Liver (tissue), 9 donors: ENCODE results near the gene TNIP1. TPM values are rescaled to one million over a fixed set of nuclear protein-coding genes. Genes with fewer than 3 reads are reported as not detected.
A peak's percentile ranks its signal among the peaks of the same experiment; 100 is the strongest.

Source experiments
- DNase-seq: peaks from one replicate; pipeline ENCODE4 v3.0.0-alpha.2; 2017; ENCODE audit warnings: low spot score
- H3K27ac ChIP-seq, 2 donors: one replicate each; pipeline ENCODE4 v1.7.0; 2013; ENCODE audit warnings: inconsistent platforms in 2 of 2, low read length in 2 of 2, control low read depth in 1 of 2, low read depth in 1 of 2, mild to moderate bottlenecking in 1 of 2
- H3K27me3 ChIP-seq, 4 donors: one replicate each; pipeline versions ENCODE4 v1.6.1 to v1.7.0; 2013; ENCODE audit warnings: low read length in 3 of 4, inconsistent platforms in 1 of 4, mild to moderate bottlenecking in 1 of 4, moderate library complexity in 1 of 4; ENCODE audit not compliant: control insufficient read depth in 4 of 4, insufficient read depth in 4 of 4
- H3K36me3 ChIP-seq, 4 donors: one replicate each; pipeline versions ENCODE4 v1.6.1 to v1.7.0; 2013; ENCODE audit warnings: low read length in 3 of 4, mild to moderate bottlenecking in 3 of 4, low read depth in 1 of 4, moderate library complexity in 1 of 4; ENCODE audit not compliant: control insufficient read depth in 4 of 4, insufficient read depth in 3 of 4
- H3K4me1 ChIP-seq, 4 donors: one replicate each; pipeline versions ENCODE4 v1.6.1 to v1.7.0; 2013; ENCODE audit warnings: low read length in 3 of 4, mild to moderate bottlenecking in 3 of 4, moderate library complexity in 1 of 4; ENCODE audit not compliant: control insufficient read depth in 4 of 4, insufficient read depth in 4 of 4
- H3K4me3 ChIP-seq, 3 donors: one replicate each; pipeline versions ENCODE4 v1.6.1 to v1.7.0; 2013; ENCODE audit warnings: low read length in 3 of 3, control low read depth in 1 of 3, low read depth in 1 of 3, mild to moderate bottlenecking in 1 of 3
- H3K9ac ChIP-seq, 2 donors: one replicate each; pipeline ENCODE4 v1.7.0; 2013; ENCODE audit warnings: low read length in 2 of 2, mild to moderate bottlenecking in 2 of 2, moderate library complexity in 2 of 2, control low read depth in 1 of 2, low read depth in 1 of 2
- H3K9me3 ChIP-seq, 4 donors: one replicate each; pipeline versions ENCODE4 v1.6.1 to v1.7.0; 2013; ENCODE audit warnings: low read length in 3 of 4; ENCODE audit not compliant: control insufficient read depth in 4 of 4
- ATF3 ChIP-seq: IDR thresholded peaks from 2 replicates; pipeline ENCODE4 v1.6.1; 2016; ENCODE audit warnings: antibody characterized with exemption
- CTCF ChIP-seq: fragments of 150-350 bp; IDR thresholded peaks from 2 replicates; pipeline ENCODE4 v1.5.1; 2017; ENCODE audit warnings: improper control_type of control experiment, low read depth, low read length; ENCODE audit not compliant: missing input control
- EGR1 ChIP-seq, 2 donors: IDR thresholded peaks; 2 replicates each; pipeline ENCODE4 v1.6.1; 2016 to 2018; ENCODE audit warnings: antibody characterized with exemption in 2 of 2, low read depth in 2 of 2
- FOXA1 ChIP-seq: IDR thresholded peaks from 2 replicates; pipeline ENCODE4 v1.6.1; 2016; ENCODE audit warnings: antibody characterized with exemption
- FOXA2 ChIP-seq: IDR thresholded peaks from 2 replicates; pipeline ENCODE4 v1.6.1; 2016; ENCODE audit warnings: antibody characterized with exemption
- GABPA ChIP-seq, 2 donors: IDR thresholded peaks in 1 of 2; conservative IDR thresholded peaks in 1 of 2; 2 replicates each; pipeline ENCODE4 v1.6.1; 2016; ENCODE audit warnings: antibody characterized with exemption in 2 of 2, mild to moderate bottlenecking in 1 of 2, moderate library complexity in 1 of 2
- HNF4A ChIP-seq, 2 donors: conservative IDR thresholded peaks; 2 replicates each; pipeline ENCODE4 v1.6.1; 2016; ENCODE audit warnings: antibody characterized with exemption in 2 of 2, mild to moderate bottlenecking in 2 of 2
- HNF4G ChIP-seq: IDR thresholded peaks from 2 replicates; pipeline ENCODE4 v1.6.1; 2016; ENCODE audit warnings: antibody characterized with exemption
- JUND ChIP-seq, 2 donors: IDR thresholded peaks; 2 replicates each; pipeline ENCODE4 v1.6.1; 2016; ENCODE audit warnings: antibody characterized with exemption in 2 of 2
- MAX ChIP-seq: IDR thresholded peaks from 2 replicates; pipeline ENCODE4 v1.6.1; 2016; ENCODE audit warnings: antibody characterized with exemption
- NR2F2 ChIP-seq: IDR thresholded peaks from 2 replicates; pipeline ENCODE4 v1.6.1; 2016; ENCODE audit warnings: antibody characterized with exemption
- RAD21 ChIP-seq, 2 donors: IDR thresholded peaks; 2 replicates each; pipeline ENCODE4 v1.6.1; 2016; ENCODE audit warnings: antibody characterized with exemption in 2 of 2, mild to moderate bottlenecking in 2 of 2
- REST ChIP-seq: IDR thresholded peaks from 2 replicates; pipeline ENCODE4 v1.6.1; 2016; ENCODE audit warnings: antibody characterized with exemption, mild to moderate bottlenecking
- RXRA ChIP-seq, 2 donors: IDR thresholded peaks; 2 replicates each; pipeline ENCODE4 v1.6.1; 2017 to 2018; ENCODE audit warnings: antibody characterized with exemption in 2 of 2, mild to moderate bottlenecking in 1 of 2
- SP1 ChIP-seq: IDR thresholded peaks from 2 replicates; pipeline ENCODE4 v1.6.1; 2018; ENCODE audit warnings: antibody characterized with exemption, mild to moderate bottlenecking
- TAF1 ChIP-seq: conservative IDR thresholded peaks from 2 replicates; pipeline ENCODE4 v1.6.1; 2016; ENCODE audit warnings: antibody characterized with exemption, mild to moderate bottlenecking
- YY1 ChIP-seq: IDR thresholded peaks from 2 replicates; pipeline ENCODE4 v1.6.1; 2016; ENCODE audit warnings: antibody characterized with exemption, mild to moderate bottlenecking
- ZBTB33 ChIP-seq: IDR thresholded peaks from 2 replicates; pipeline ENCODE4 v1.6.1; 2016; ENCODE audit warnings: antibody characterized with exemption
- WGBS: extraction: QIAGEN DNeasy Blood & Tissue Kit; methylation state at CpG from one replicate; pipeline ENCODE4 v1.1.7; 2013; 5-methylcytosine and 5-hydroxymethylcytosine counted together
- polyA plus RNA-seq, 2 donors: library from polyadenylated mRNA; stranded (reverse) in 1 of 2; unstranded in 1 of 2; fragments of 200-250 nt in 1 of 2; fragments of >200 nt in 1 of 2; fragmentation: Nextera tagmentation in 1 of 2; extraction: Ambion mirVana in 1 of 2; gene quantifications; one replicate each; pipeline versions ENCODE4 v1.2.1 to v1.2.3, GENCODE V29; 2013 to 2015
- total RNA-seq, 2 donors: library from RNA; depleted of rRNA; stranded (reverse); fragments of >200 nt; gene quantifications; one replicate each; pipeline ENCODE4 v1.2.3, GENCODE V29; 2014
- donor health status: healthy.
- donor health status: healthy.
- donor health status: healthy.
- donor health status: healthy.
- donor health status: healthy.

TNIP1 gene
- total and polyA plus RNA-seq, 4 donors: 33.2 to 101 (median 48.0) TPM

GRCh38 chr5:151018846-151019245 is 62.0 kb downstream of the TNIP1 start:
- Histone ChIP-seq H3K27ac (no peak overlapping the region), H3K9ac (no peak overlapping the region), H3K27me3 (no peaks in the 10 kb centered on the region), H3K4me3 (no peak overlapping the region), H3K36me3 (no peaks in the 10 kb centered on the region), H3K9me3 (no peaks in the 10 kb centered on the region), H3K4me1 (peaks cover 17 to 69% (median 47%) of the 10 kb centered on the region in 4 donors)
- WGBS: 81% methylated on average over 2 of the region's 2 CpGs
- no peak for DNase-seq
- TF ChIP-seq CTCF: no peak
- no peak for TF ChIP-seq MAX
- TF ChIP-seq GABPA (IDR thresholded peaks at IDR 0.05 in 1 of 2, conservative IDR thresholded peaks at IDR 0.05 in 1 of 2): no peak
- no peak for TF ChIP-seq NR2F2

GRCh38 chr5:151017897-151018296 is 62.9 kb downstream of the TNIP1 start:
- H3K27ac ChIP-seq: peak overlapping the region; percentile 9 to 82
- H3K9ac ChIP-seq: no peak overlapping the region
- peaks cover 13 to 60% (median 40%) of the 10 kb centered on the region in 4 donors for H3K4me1 ChIP-seq

GRCh38 chr5:151016700-151017099 is 64.1 kb downstream of the TNIP1 start:
- Histone ChIP-seq H3K27ac (peak overlapping the region; percentile 78 to 82), H3K9ac (peak overlapping the region in 1 of 2 donors; percentile 33), H3K9me3 (no peaks in the 10 kb centered on the region), H3K36me3 (no peaks in the 10 kb centered on the region), H3K27me3 (no peaks in the 10 kb centered on the region), H3K4me3 (no peak overlapping the region), H3K4me1 (peaks cover 13 to 49% (median 36%) of the 10 kb centered on the region in 4 donors)
- no peak for DNase-seq
- 30% methylated on average over 5 of the region's 5 CpGs for WGBS
- TF ChIP-seq EGR1 (IDR thresholded peaks at IDR 0.05; ENCODE audit: low read depth in 2 of 2) (peak; percentile 45 to 84), CTCF (no peak), ZBTB33 (peak; percentile 83), FOXA2 (peak; percentile 66), NR2F2 (peak; percentile 56), SP1 (peak; percentile 81), JUND (IDR thresholded peaks at IDR 0.05) (peak; percentile 76 to 85), HNF4A (conservative IDR thresholded peaks at IDR 0.05) (peak; percentile 81 to 88), RAD21 (IDR thresholded peaks at IDR 0.05) (peak; percentile 39 to 51), REST (no peak), GABPA (IDR thresholded peaks at IDR 0.05 in 1 of 2, conservative IDR thresholded peaks at IDR 0.05 in 1 of 2) (peak in 1 of 2 donors; percentile 49), YY1 (peak; percentile 72), ATF3 (peak; percentile 80), RXRA (IDR thresholded peaks at IDR 0.05) (peak; percentile 93 to 98), TAF1 (no peak), HNF4G (peak; percentile 21), FOXA1 (no peak)

More at GRCh38 chr5:151017897-151018296, 62.9 kb downstream of the TNIP1 start:
- Histone ChIP-seq H3K9me3 (no peaks in the 10 kb centered on the region), H3K36me3 (no peaks in the 10 kb centered on the region), H3K4me3 (no peak overlapping the region), H3K27me3 (no peaks in the 10 kb centered on the region)
- DNase-seq: no peak
- WGBS: 62% methylated on average over 2 of the region's 2 CpGs
- no peak for TF ChIP-seq RAD21 (IDR thresholded peaks at IDR 0.05)
- TF ChIP-seq HNF4A (conservative IDR thresholded peaks at IDR 0.05): peak; percentile 38 to 48
